Peyer's patch (tissue), 4 donors: Measurements from ENCODE around the gene ANKRD7.

ENCODE experiments used
- POLR2A ChIP-seq, 2 donors: fragments of 450-650 bp; IDR thresholded peaks; one replicate each; pipeline ENCODE4 v1.5.1; 2017; ENCODE audit warnings: antibody characterized with exemption in 2 of 2, mild to moderate bottlenecking in 2 of 2, moderate library complexity in 2 of 2
- TF ChIP-seq, protein P1 (sequence below), 6 experiments: fragments of 450-650 bp in 4 of 6; fragments of 200-600 bp in 2 of 6; sonication (generic) in 1 of 6; IDR thresholded peaks; one replicate each; pipeline ENCODE4 v1.5.1; 2017 to 2019; ENCODE audit warnings: antibody characterized with exemption in 6 of 6, mild to moderate bottlenecking in 3 of 6, moderate library complexity in 1 of 6

DNA sequence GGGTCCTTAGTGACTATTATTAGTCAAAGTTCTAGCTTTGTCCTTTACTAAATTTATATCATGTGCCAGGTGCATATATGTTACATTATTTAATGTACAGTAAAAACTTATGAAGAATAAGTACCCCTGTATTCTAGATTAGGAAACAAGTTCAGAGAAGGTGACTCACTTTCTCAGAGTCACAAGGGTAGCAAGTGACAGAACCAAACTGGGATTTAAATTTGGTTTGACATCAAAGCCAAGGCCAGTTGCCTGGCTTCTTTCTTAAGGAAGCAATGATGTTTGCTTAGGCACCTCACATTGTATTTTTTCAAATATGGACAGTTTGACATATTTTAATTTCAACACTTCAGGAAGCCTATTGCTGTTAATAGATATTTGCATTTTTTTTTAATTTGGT is 38.0 kb upstream of the ANKRD7 start:
- TF ChIP-seq, protein P1, sequence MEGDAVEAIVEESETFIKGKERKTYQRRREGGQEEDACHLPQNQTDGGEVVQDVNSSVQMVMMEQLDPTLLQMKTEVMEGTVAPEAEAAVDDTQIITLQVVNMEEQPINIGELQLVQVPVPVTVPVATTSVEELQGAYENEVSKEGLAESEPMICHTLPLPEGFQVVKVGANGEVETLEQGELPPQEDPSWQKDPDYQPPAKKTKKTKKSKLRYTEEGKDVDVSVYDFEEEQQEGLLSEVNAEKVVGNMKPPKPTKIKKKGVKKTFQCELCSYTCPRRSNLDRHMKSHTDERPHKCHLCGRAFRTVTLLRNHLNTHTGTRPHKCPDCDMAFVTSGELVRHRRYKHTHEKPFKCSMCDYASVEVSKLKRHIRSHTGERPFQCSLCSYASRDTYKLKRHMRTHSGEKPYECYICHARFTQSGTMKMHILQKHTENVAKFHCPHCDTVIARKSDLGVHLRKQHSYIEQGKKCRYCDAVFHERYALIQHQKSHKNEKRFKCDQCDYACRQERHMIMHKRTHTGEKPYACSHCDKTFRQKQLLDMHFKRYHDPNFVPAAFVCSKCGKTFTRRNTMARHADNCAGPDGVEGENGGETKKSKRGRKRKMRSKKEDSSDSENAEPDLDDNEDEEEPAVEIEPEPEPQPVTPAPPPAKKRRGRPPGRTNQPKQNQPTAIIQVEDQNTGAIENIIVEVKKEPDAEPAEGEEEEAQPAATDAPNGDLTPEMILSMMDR (IDR thresholded peaks at IDR 0.05): no peak
- TF ChIP-seq POLR2A (IDR thresholded peaks at IDR 0.05): no peak
